Measurements from ENCODE around the gene ZBTB34.

The ZBTB34 gene

DNA sequence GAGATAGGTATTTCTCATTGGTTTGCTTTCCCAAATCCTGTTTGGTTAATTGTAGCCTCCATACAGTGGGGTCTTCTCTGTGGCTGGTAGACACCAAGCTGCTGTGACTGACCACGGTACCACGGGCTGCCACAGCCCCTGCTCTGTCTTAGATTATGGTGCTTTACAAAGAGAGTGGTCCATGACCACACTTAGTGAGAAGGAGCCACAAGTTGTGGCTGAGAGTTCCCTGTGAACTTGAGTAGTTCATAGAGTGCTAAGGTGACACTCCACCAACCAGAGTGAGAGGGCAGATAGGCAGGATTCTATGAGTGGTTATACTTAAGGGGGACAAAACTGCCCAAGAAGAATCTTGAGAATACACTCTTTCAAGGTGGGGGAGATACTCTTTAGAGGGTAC is 25.8 kb upstream of the ZBTB34 start:
- no peak for TF ChIP-seq CEBPB (IDR thresholded peaks at IDR 0.05)
- no peak for TF ChIP-seq CREB1 (IDR thresholded peaks at IDR 0.05; ENCODE audit: low read depth)
- no peak for TF ChIP-seq USF1 (IDR thresholded peaks at IDR 0.05)
- no peak for TF ChIP-seq RAD21 (IDR thresholded peaks at IDR 0.05; ENCODE audit: low read depth)
- TF ChIP-seq TAF1 (IDR thresholded peaks at IDR 0.05; ENCODE audit: low read depth): no peak
- no peak for TF ChIP-seq YY1 (IDR thresholded peaks at IDR 0.05; ENCODE audit: low read depth)
- TF ChIP-seq FOXM1 (IDR thresholded peaks at IDR 0.05; ENCODE audit: borderline replicate concordance, low read depth): no peak
- no peak for TF ChIP-seq TEAD4 (IDR thresholded peaks at IDR 0.05)
- TF ChIP-seq, protein P1, sequence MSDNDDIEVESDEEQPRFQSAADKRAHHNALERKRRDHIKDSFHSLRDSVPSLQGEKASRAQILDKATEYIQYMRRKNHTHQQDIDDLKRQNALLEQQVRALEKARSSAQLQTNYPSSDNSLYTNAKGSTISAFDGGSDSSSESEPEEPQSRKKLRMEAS (IDR thresholded peaks at IDR 0.05): no peak
- no peak for TF ChIP-seq EGR1 (IDR thresholded peaks at IDR 0.05)
- TF ChIP-seq EP300 (IDR thresholded peaks at IDR 0.05; ENCODE audit: borderline replicate concordance): no peak

DNA sequence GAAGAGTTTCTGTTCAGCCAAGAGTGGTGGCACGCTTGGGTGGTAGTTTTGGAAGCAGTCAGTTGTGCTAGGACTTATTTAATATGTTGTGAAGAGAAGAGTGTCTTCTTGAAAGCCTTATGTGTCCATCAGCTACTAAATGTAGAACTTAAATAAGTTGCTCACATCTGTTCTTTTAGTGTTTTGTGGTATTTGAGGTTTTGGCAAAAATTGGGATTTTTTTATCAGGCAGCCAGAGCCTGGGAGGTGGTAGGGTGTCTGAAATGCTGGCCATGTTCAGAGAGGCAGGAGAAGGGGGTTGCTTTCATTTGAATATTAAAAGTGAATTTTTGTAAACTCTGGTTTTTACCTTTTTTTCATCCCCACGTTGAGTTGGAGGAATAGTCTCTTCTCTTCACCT is 24.2 kb upstream of the ZBTB34 start:
- TF ChIP-seq YY1 (IDR thresholded peaks at IDR 0.05; ENCODE audit: low read depth) (no peak), REST (IDR thresholded peaks at IDR 0.05; ENCODE audit: low read depth) (no peak)

- TF ChIP-seq ZBTB7A (IDR thresholded peaks at IDR 0.05; ENCODE audit: low read depth): no peak
- no peak for TF ChIP-seq REST (IDR thresholded peaks at IDR 0.05; ENCODE audit: low read depth)
- TF ChIP-seq FOXM1 (IDR thresholded peaks at IDR 0.05; ENCODE audit: borderline replicate concordance, low read depth): no peak
These were observed 22.2 kb upstream of the ZBTB34 start for GRCh38 chr9:126838055-126838811.

GRCh38 chr9:126838895-126839294 is 21.5 kb upstream of the ZBTB34 start:
- TF ChIP-seq FOXM1 (IDR thresholded peaks at IDR 0.05; ENCODE audit: borderline replicate concordance, low read depth) (no peak), TAF1 (IDR thresholded peaks at IDR 0.05; ENCODE audit: low read depth) (no peak), CEBPB (IDR thresholded peaks at IDR 0.05) (no peak), TEAD4 (IDR thresholded peaks at IDR 0.05) (no peak), CREB1 (IDR thresholded peaks at IDR 0.05; ENCODE audit: low read depth) (no peak), TCF12 (IDR thresholded peaks at IDR 0.05; ENCODE audit: low read depth) (no peak), YY1 (IDR thresholded peaks at IDR 0.05; ENCODE audit: low read depth) (no peak), REST (IDR thresholded peaks at IDR 0.05; ENCODE audit: low read depth) (no peak), EGR1 (IDR thresholded peaks at IDR 0.05) (no peak), ZBTB7A (IDR thresholded peaks at IDR 0.05; ENCODE audit: low read depth) (no peak), NFIC (IDR thresholded peaks at IDR 0.05) (no peak), USF1 (IDR thresholded peaks at IDR 0.05) (no peak)
- TF ChIP-seq, protein P1 (IDR thresholded peaks at IDR 0.05): no peak

DNA sequence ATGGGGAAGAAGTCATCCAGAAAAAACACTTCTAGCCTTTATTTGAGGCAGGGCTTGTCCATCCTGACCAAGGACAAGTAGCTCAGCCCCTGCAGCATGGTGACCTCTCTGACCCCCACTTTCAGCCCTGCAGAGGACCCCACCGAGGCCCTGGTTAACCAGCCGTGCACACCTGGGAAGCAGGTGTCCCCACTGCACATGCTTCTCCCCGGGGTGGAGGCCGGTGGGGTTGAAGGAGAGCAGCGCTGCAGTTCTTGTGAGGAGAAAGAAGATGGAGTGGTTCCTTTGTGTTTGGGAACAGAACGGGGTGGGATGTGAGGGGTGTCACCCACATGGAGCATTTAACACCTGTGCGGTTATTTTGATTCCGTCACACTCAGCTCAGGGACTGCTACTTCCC is 21.1 kb upstream of the ZBTB34 start:
- no peak for TF ChIP-seq FOXM1 (IDR thresholded peaks at IDR 0.05; ENCODE audit: borderline replicate concordance, low read depth)
- TF ChIP-seq, protein P1 (IDR thresholded peaks at IDR 0.05): no peak
- no peak for TF ChIP-seq NFIC (IDR thresholded peaks at IDR 0.05)
- no peak for TF ChIP-seq ZBTB7A (IDR thresholded peaks at IDR 0.05; ENCODE audit: low read depth)
- no peak for TF ChIP-seq TCF12 (IDR thresholded peaks at IDR 0.05; ENCODE audit: low read depth)
- TF ChIP-seq YY1 (IDR thresholded peaks at IDR 0.05; ENCODE audit: low read depth): no peak
- TF ChIP-seq TEAD4 (IDR thresholded peaks at IDR 0.05): no peak
- TF ChIP-seq RAD21 (IDR thresholded peaks at IDR 0.05; ENCODE audit: low read depth): no peak
- no peak for TF ChIP-seq EP300 (IDR thresholded peaks at IDR 0.05; ENCODE audit: borderline replicate concordance)
